CD4-positive, alpha-beta T cell treated with Interleukin-6 at 100 ng/mL for 8 hours (primary cell): ENCODE measurements around the gene FAM227B.
"Not testable (repeated sequence)": the region's sequence is repeated elsewhere in the genome, so short reads cannot be mapped to it uniquely, and the experiment has no call there.

Experiments used
- DNase-seq: peaks from one replicate; pipeline ENCODE4 v3.0.0-alpha.2; 2020; ENCODE audit warnings: mixed read lengths, low spot score

FAM227B gene

DNA sequence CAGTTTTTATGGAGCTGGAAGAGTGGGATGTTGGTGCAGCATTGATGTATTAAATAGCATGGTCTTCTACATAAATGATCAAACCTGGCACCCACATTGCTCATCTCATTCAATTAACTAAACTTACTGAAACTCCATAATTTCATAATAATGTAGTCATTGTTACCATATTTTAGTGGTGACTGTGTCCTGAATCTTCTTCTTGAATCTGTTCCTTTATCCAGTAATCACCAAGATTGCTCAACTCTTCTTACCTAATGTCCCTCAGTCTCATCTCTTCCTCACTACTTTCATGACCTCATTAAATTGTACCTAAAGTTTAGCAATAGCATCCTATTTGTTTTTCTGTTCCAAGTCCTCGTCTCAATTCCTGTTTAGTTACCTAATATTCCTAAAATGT, 127.8 kb downstream of the FAM227B start:
- DNase-seq, result no peak

DNA sequence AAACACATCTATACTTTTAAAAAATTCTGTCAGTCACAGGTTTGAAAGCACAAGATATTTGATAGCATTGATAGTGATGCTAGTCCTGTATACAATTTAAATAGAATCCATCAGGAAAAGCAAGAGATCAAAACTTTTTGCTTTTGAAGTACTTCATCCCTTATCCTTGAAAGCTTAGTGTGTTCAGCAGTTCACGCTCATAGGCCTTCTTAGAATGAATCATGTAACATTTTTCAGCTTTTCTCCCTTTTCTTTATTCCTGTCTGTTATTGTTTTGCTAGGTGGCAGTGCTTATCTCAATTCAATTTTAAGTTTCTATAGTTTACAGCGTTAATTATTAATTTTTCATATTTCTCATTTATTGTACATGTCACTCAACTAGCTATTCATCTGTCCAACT, 128.5 kb downstream of the FAM227B start:
- no peak for DNase-seq

DNA sequence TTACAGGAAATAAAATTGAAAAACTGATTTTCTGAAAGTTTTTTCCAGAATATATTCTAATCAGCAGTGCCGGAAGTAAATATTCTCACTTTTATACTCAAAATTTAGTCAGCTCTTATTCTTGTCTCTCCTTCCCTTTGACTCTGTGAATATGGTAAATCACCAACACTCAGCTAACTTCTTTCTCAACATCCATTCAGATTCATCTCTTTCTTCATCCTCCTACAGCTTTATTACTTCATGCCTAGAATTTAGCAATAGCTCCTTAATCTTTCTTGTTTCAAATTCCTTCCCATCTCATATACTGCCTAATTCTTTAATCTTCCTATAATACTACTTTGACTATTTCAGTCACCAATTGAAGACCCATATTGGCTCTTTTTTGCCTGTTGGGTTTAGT, 129.7 kb downstream of the FAM227B start:
- DNase-seq, result no peak

DNA sequence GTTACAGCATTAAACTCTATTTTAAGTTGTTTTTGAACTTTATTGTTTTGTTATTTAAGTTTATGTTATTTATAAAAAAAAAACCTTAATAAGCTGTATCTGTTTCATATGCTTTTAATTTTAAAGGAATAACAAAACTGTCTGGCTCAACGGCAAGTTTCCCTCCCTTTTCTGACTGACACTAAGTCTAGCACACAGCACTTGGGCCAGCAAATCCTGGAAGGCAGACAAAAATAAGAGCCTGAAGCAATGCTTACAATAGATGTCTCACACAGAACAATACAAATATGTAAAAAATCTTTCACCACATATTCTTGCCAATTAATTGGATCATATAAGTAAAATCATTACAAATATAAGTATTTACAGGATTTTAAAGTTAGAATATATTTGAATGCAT, 135.2 kb downstream of the FAM227B start:
- DNase-seq, result not testable (repeated sequence)

DNA sequence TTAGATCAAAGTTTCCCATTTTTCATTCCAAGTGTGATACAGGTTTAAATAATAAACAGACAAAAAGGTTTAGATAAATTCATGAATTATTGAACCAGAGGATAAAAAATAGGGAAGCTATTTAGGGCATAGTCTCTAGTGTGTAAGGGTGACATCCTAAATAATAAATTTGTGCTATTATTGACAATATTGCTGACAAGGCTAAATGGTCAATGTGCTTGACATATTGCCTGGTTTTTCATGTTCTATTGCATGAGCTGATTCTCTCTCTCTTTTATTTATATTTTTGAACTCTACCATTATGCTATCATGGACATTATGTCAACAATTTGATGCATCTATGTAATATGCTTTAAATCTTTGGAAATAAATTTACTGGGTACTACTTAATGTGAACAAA, 141.6 kb downstream of the FAM227B start:
- not testable (repeated sequence) for DNase-seq

DNA sequence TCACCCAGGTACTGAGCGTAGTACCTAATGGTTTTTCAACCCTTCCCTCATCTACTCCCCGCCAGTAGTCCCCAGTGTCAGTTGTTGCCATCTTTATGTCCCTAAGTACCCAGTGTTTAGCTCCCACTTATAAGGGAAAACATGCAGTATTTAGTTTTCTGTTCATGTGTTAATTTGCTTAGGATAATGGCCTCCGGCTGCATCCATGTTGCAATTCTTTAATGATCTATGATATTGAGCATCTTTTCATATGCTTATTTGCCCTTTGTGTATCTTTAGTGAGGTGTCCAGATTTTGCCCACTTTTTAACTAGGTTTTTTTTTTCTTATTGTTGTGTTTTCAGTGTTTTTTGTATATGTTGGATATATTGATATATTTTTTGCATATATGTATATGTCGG, 142.6 kb downstream of the FAM227B start:
- DNase-seq, result not testable (repeated sequence)

DNA sequence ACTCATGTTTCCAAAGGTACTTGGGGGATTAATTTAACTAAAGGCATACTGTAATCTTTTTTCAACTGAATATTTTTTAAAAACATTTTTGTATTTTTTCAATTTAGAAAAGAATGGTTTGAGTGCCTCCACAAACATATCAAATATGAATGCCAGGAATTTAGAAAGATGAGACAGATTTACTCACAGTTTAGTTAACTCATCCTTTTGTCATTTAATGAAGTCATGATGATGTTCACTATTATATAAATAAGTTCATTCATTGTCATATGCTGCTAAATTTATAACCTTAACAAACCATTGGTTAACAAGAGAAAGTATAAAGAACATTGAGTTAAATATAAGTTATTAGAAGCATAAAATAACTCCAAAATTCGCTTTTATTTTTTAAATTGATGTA, 147.6 kb downstream of the FAM227B start:
- no peak for DNase-seq

DNA sequence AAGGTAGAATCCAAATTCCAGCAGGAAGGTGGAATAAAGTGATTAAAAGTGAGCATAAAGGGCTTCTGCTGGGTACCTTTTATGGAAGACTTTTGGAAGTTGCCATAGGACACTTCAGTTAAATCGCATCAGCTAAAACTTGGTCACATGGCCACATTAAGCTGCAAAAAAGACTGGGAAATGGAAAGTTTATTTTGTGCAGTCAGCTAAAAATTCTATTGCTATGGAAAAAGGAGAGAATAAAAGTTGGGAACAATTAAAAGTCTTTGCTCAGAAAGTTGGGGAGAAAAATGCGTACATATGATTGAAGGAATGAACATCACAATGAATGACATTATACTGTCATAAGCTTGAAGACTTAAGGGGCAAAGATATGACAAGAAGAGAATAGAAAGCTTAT, 148.3 kb downstream of the FAM227B start:
- DNase-seq, result no peak

DNA sequence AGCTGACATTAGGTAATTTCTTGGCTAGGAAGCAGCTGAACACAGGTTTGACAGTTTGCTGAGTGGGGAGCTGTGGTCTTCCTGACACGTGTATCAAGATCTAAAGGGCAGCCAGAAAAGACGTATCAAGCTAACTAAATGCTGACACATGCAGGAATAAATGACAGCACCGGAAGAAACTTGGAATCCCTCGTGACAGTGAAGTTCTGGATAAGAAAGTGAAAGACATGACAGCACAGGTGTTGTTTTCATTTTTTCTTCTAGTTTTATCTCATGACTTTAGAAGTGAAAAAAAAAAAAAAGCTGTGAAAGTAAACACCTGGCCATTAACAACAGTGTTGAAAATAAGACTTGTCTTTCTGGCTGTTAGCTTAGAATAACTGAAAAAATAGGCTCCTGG, 148.9 kb downstream of the FAM227B start:
- no peak for DNase-seq

DNA sequence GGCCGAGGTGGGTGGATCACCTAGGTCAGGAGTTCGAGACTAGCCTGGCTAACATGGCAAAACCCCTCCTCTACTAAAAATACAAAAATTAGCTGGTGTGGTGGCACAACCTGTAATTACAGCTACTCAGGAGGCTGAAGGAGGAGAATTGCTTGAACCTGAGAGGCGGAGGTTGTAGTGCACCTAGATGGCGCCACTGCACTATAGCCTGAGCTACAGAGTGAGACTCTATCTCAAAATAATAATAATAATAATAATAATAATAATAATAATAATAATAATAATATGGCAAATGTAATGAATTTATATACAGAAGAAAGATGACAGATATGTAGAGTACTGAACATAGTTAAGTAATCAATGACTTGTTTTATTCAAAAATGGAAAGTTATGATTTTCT, 149.4 kb downstream of the FAM227B start:
- not testable (repeated sequence) for DNase-seq

DNA sequence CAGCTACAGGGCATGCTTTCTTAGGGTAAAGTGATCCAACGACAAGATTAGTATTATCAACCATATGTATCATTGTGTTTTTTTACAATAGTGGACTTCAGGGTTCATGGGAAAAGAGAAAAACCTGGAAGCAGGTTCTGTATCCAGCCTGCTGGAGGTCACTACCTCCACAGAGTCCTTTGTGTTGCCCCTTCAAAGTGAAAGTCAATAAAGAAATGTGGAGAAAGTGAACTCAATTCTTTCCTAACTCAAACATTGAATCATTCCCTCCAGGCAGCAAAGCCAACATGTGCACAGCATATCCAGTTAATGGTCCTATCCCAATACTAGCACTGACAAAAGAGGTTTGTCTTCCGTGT, 152.2 kb downstream of the FAM227B start:
- no peak for DNase-seq

DNA sequence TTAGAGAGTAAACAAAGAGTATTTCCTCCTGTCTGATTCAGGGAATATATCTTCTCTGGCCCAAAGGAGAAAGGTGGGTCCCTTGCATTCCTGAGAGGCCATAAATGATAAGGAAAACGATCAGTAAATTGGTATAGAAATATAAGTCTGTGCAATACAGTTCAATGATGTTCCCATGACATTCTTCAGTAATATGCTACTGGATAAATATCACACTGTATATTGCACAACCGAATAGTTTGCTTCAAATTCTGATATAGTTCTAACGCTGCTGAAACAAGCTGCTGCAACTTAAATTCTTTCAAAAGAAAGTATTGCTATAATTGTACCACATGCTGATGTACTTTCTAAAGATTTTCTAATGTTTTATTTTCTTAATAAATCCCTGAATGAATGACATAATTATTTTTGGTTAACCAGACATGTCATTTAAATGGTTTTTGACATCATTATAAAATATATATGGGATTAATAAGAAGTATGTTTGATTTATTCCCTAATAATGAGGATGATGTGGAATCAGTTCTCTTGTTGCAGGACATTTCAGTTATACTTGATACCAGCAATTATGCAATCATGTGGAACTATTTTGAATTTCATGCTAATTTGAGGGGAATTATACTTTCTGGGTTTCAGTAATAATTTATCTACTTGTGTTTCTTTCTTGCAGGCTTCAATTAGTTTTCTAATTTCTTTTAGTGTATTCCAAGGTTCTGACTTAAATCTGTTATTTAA, 152.7 kb downstream of the FAM227B start:
- DNase-seq, result no peak

DNA sequence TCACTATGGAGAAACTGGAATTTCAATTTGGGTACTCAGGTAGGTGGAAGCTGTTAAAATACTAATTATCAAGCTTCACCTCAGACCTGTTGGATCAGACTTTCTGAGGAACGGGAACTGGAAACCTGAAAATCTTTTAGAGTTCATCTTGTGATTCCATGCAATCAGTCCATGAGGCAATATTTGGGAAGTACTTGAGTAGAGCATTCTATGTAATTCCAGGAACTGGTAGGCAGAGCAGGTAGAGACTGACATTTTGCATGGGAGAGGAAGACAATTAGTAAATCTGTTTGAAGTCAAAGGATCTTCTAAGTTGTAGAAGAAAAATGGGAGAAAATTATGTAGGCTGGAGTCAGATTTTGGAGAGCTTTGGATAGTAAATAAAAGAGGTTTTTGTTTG, 154.5 kb downstream of the FAM227B start:
- DNase-seq, result no peak

DNA sequence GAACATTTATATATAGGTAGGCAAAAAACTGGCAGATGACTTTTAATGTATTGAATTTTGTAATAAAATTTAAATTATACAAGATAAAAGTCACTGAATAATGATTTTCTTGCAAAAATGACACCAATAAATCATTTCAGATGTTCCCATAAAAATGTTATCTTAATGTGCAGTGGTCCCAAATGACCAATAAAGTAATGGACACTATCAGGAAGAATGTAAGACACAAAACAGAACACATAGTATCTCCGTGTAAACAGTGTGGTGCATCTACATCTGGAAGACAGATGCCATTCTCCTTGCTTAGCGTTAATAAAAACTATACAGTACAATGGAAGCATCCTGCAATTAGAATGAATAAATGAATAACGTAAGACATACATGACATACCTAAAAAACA, 156.1 kb downstream of the FAM227B start:
- DNase-seq, result no peak

DNA sequence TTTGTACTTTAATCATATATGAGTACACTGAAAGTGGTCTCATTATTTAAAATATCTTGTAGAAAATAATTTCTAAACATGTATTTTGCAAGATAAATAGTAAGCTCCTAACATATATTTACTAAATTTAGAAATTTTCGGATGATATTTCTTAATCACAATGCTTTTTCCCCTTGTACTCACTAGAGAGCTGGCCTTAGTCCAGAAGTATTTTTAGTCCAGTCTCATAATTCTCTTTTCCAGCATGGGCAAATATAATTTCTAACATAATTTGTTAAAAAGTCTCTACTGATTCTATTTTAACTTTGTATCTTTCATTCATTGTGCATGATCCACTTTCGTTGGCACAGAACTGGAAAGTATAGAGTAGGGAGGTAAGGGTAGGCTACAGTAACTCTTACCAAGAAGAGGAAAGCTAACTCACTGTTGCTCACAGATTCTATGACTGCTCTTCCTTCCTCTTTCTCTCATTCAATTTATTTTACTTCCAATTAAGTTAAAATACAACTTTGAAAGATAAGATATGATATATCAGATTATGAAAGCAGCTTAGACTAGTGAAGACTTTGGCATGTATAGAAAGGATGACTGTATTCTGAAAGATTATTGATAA, 158.3 kb downstream of the FAM227B start:
- DNase-seq, result no peak

DNA sequence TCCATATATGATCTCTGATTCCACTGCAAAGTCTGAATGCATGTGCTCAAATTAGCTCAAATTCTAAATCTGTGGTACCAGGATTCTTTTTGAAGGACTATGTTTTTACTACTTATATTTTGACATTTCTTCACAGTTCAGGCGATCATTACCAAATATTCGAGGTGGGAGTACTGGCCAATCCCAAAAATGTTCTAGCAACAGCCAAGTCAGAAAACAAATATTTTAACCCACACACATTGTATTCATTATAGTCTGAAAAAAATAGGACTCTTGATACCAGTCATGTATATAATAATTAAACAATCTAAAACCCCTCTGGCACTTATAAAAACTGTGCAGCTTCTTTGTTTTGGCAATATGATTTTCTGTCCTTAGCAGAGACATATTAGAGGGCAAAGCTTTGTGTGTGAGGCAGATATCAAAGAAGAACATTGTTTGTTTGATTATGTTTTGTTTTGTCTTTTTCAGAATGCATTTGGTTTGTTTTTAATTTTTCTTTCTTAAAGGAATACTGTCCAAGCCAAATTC, 160.1 kb downstream of the FAM227B start:
- no peak for DNase-seq

DNA sequence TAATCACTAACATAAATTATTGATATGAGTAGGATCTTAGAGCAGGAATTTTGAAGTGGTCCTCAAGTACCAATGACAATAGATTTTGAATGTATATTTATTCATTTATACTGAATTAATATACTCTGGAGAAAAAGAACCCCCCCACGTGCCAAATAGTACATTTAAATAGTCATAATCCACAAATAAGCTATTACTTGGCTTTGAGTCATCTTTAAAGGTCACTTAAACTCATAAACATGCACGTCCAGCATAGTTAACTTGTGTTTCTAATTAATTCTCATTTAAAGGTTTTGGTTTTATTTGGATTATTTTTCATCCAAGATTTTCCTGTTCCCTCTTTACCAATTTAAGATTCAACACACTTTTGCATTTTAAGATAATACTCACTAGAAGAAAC, 162.5 kb downstream of the FAM227B start:
- no peak for DNase-seq

DNA sequence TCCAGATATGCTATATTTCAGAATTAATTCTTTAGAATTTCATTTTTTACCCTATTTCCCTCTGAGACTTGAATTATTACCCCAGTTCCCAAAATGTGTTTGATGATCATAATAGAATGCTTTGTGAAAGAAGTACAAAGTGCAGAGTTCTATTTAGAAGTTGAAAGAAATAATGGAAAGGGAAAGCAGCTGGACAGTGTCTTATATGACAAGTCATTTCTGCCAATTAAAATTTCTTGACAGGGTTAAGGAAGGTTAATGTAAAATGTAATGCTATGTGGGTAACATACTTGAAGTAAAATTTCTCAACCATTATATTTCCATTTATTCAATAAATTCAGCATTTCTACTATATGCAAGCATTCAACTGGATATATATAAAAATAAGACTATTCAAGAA, 164.5 kb downstream of the FAM227B start:
- no peak for DNase-seq

DNA sequence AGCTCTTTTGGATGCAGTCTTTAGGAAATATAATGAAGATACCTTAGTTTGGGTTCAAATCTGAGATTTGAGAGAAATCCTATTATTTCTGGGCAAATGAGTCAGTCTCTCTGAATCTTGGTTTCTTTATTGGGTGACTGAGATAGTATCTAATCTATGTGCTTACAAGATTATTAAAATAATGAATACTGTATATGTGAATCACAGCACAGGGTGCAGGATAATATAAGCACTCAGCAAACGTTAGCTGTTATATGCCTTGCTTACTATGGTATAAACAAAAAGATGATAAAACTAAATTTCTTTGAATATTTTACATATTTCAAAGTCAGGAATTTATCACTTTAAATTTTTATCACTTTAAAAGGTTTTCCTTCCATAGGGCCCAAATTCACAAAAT, 168.0 kb downstream of the FAM227B start:
- no peak for DNase-seq

DNA sequence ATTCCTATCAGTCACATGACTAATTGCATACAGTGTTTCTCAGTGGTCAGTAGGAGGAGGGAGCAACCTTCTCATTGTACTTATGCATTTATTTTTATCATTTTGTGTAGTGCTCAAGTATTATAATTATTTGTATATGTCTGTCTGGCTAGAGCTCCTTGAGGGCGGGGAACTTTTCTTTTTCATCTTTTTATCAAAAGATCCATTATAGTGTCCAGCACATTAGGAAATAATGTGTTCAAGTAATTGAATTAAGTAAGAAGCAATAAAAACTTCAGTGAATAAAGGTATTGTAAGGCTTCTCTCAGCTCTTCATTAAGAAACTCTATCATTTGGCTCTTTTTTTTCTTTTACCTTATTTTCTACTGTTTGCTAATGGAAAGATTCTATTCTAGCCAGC, 178.8 kb downstream of the FAM227B start:
- DNase-seq, result no peak

DNA sequence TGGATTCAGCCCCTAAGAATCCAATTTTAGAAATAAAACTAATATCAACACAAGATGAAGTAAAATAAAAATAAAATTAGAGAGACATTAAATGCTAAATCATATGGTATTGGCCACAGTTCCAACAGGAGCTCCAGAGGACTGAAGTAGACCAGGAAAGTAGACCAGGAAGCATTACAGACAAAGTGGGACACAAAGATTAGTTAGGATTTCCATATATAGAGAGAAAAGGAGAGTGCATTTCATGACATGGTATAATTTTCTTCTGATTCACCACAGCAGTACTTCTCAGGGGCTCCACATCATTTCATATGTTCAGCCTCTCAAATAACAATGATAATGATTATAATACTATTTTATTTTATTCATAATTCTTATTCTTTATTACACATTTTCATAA, 179.3 kb downstream of the FAM227B start:
- DNase-seq, result no peak

DNA sequence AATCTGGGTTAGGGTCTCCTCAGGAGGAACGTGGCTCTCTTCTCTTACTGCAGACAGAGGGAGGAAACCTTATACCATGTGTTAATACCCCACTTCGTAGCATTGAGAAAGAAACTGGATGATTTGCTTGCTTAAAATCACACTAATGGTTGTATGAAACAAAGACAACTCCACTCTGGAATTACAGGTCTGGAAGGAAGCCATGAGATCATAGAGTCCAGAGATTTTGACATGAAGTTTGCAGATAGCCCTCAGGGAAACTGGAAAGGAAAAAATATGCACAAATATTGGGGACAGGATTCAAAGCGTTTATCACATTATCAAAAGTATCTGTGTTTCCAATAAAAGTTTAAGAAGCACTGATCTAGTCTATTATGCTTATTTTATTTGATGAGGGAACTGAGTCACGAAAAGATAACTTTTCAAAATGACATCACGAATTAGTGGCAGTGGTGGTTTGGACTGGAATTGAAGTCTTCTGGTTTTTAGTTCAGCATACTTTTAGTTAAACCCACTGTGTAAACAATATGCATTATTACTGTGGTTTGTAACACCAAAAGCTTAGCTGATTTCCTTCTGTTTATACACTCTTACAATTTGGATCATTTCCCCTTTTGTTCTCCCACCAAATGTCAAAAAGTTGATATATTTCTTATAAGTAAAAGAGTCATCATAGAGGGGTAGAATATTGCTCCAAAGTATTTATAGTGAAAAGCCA, 180.8 kb downstream of the FAM227B start:
- no peak for DNase-seq

DNA sequence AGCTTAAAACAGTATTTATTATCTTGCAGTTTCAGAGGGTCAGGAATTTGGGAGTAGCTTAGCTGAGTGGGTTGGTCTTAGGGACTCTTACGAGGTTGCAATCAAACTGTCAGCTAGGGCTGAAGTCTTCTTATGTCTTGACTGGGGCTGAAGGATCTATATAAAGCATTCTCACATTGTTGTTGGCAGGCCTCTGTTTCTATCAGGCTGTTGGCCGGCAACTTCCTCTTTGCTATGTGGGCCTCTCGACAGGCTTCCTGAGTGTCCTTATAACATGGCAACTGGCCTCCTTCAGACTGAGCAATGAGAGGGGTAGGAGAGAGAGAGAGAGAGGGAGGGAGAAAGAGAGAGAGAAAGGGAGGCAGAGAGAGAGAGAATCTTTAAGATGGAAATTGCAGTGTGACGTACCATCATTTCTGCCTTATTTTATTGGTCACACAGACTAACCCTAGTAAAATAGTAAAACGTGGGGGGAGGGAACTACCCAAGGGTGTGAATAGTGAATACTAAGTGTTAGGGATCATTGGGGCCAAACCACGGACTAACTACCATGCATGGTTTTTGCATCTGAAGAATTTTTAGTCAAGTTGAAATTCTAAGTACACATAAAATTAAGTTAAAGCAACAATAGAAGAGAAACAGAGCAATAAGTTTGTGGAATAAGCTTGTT, 181.5 kb downstream of the FAM227B start:
- DNase-seq, result no peak
